Prostate gland (tissue), 2 donors: ENCODE measurements around the gene GRAMD4. TPM values are rescaled to one million over a fixed set of nuclear protein-coding genes. Genes with fewer than 3 reads are reported as not detected.

Source experiments
- DNase-seq: peaks from one replicate; pipeline ENCODE4 v3.0.0-alpha.2; 2019; ENCODE audit warnings: low spot score
- H3K27ac ChIP-seq, 2 donors: fragments of 200-600 bp; sonication (generic); 2 replicates each; pipeline ENCODE4 v1.5.1; 2017 to 2019
- H3K27me3 ChIP-seq: fragments of 200-600 bp; sonication (generic); replicated peaks from 2 replicates; pipeline ENCODE4 v1.5.1; 2019; ENCODE audit not compliant: insufficient read depth
- H3K36me3 ChIP-seq, 2 donors: fragments of 200-600 bp; sonication (generic); 1 replicate in 1 of 2; 2 replicates in 1 of 2; pipeline versions ENCODE4 v1.5.1 to v1.8.1; 2017 to 2019
- H3K4me1 ChIP-seq: fragments of 200-600 bp; sonication (generic); replicated peaks from 2 replicates; pipeline ENCODE4 v1.5.1; 2019
- H3K4me3 ChIP-seq, 2 donors: fragments of 200-600 bp; sonication (generic); 2 replicates each; pipeline ENCODE4 v1.5.1; 2017 to 2019
- H3K9me3 ChIP-seq: fragments of 200-600 bp; sonication (generic); 2 replicates; pipeline ENCODE4 v1.5.1; 2017
- CTCF ChIP-seq, 4 experiments: fragments of 200-600 bp in 2 of 4; fragments of 450-650 bp in 2 of 4; sonication (generic) in 2 of 4; IDR thresholded peaks; 1 replicate in 3 of 4; 2 replicates in 1 of 4; pipeline ENCODE4 v1.5.1; 2016 to 2019; ENCODE audit warnings: antibody characterized with exemption in 4 of 4, mild to moderate bottlenecking in 2 of 4, moderate library complexity in 2 of 4
- POLR2A ChIP-seq: fragments of 450-650 bp; IDR thresholded peaks from one replicate; pipeline ENCODE4 v1.6.1; 2016; ENCODE audit warnings: antibody characterized with exemption, mild to moderate bottlenecking
- POLR2AphosphoS5 ChIP-seq: sonication (generic); formaldehyde crosslinking; IDR thresholded peaks from one replicate; pipeline ENCODE4 v1.6.1; 2017; ENCODE audit warnings: antibody characterized with exemption
- WGBS: methylation state at CpG from one replicate; pipeline ENCODE4 v1.1.5; 2018; 5-methylcytosine and 5-hydroxymethylcytosine counted together
- intact Hi-C: fragments of 100-400 bp; cut with DNase I; formaldehyde crosslinking; loops from one replicate; pipeline ENCODE4 v1.14.2; 2022
- total RNA-seq, 2 donors: library from RNA; depleted of rRNA; stranded (reverse); fragments of >200 nt; gene quantifications; one replicate each; pipeline ENCODE4 v1.1.0, GENCODE V29; 2016

The GRAMD4 gene
- total RNA-seq, 2 donors from 2014 or later, result 12.1 to 20.2 TPM

GRCh38 chr22:46662226-46662625, 42.0 kb downstream of the GRAMD4 start:
- intact Hi-C loops, result no loop called here
- WGBS, result 89% methylated on average over 15 of the region's 15 CpGs

DNA sequence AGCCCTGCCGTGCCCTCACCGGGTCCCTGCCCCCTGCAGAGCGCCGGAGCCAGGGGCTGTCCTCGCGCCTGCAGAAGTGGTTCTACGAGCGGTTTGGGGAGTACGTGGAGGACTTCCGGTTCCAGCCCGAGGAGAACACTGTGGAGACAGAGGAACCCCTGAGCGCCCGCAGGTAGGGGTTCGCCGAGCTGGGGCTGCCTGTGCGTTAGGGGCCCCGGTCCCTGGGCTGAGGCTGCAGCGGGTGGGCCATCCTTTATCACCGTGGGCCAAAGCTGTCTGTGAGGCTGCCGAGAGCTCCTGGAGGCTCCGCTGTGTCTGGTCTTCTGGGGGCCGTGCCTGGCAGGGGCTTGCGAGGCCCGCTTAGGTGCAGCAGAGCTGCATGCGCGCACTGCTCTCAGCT, 42.8 kb downstream of the GRAMD4 start:
- no peak for TF ChIP-seq CTCF (IDR thresholded peaks at IDR 0.05)
- TF ChIP-seq POLR2AphosphoS5, result no peak
- no peak for TF ChIP-seq POLR2A
- H3K27ac ChIP-seq, result no peak overlapping the region
- H3K4me1 ChIP-seq, result peaks cover 8% of the 10 kb centered on the region
- 95% methylated on average over 25 of the region's 26 CpGs for WGBS
- no peaks in the 10 kb centered on the region for H3K27me3 ChIP-seq
- H3K9me3 ChIP-seq, result no peaks in the 10 kb centered on the region
- H3K4me3 ChIP-seq, result no peak overlapping the region
- H3K36me3 ChIP-seq, result no peaks in the 10 kb centered on the region
- intact Hi-C loops, result no loop called here
- DNase-seq, result no peak

More at GRCh38 chr22:46662226-46662625, 42.0 kb downstream of the GRAMD4 start:
- Histone ChIP-seq H3K27me3 (peaks cover 6% of the 10 kb centered on the region), H3K27ac (no peak overlapping the region), H3K9me3 (no peaks in the 10 kb centered on the region), H3K4me1 (peaks cover 8% of the 10 kb centered on the region), H3K36me3 (no peaks in the 10 kb centered on the region), H3K4me3 (no peak overlapping the region)
- no peak for DNase-seq
- TF ChIP-seq CTCF (IDR thresholded peaks at IDR 0.05) (no peak), POLR2A (no peak)

DNA sequence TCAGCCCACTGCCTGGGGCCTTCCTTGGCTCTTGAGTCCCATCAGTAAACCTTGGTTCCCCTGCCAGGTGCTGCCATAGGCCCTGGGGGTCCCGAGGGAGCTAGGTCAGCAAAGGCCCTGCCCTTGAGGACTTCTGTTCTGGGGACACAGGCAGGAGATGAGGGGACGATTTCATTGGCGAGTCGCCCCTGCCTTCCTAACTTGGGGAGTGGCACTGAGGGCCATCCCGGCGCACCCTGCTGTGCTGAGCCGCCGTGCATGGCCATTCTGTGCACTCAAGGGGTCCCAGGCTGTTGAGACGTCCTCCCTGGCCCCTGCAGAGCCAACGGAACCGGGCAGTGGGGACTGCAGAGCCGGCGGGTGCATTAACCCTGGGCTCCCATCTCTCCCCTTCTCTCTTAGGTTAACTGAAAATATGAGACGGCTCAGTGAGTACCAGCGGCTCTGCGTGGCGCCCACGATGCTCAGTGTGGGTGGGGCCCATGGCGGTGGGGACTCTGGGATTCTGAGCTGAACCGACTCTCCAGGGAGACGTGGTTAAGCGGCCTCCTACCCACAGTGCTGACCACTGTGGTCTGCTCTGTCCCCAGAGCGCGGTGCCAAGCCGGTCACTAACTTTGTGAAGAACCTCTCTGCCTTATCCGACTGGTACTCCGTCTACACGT, 43.4 kb downstream of the GRAMD4 start:
- DNase-seq, result no peak
- intact Hi-C loops, result no loop called here
- Histone ChIP-seq H3K4me3 (no peak overlapping the region), H3K4me1 (peaks cover 8% of the 10 kb centered on the region), H3K9me3 (no peaks in the 10 kb centered on the region), H3K36me3 (no peaks in the 10 kb centered on the region), H3K27ac (no peak overlapping the region), H3K27me3 (no peaks in the 10 kb centered on the region)
- WGBS, result 98% methylated on average over 28 of the region's 28 CpGs
- TF ChIP-seq POLR2A, result no peak
- TF ChIP-seq POLR2AphosphoS5, result no peak
- no peak for TF ChIP-seq CTCF (IDR thresholded peaks at IDR 0.05)

DNA sequence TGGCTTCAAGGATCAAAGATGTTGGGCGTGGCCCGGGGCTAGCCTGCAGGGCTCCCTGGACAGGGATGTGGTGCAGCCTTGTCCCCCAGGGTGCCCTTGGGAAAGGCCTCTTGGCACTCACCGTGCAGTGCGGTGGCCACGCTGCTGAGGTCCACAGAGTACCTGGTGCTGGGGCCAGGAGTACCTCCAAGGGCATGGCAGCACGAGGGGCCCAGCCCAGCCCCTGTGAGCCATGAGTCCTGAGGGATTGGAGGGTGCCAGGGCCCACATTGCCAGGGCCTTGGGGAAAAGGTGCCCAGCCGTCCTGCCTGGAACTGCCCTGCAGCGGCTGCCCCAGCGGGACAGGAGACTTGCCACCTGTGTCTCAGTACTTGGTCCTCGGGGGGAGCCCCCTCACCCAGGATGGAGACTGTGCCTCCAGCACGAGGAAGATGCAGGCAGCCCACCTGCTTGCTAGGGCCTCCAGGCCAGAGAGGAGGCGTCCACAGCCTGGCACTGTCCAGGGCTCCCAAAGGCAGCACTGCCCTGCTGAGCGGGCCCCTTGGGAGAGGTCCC, 44.2 kb downstream of the GRAMD4 start:
- H3K36me3 ChIP-seq, result no peaks in the 10 kb centered on the region
- intact Hi-C loops, result no loop called here
- H3K4me3 ChIP-seq, result no peak overlapping the region
- H3K4me1 ChIP-seq, result peaks cover 8% of the 10 kb centered on the region
- TF ChIP-seq POLR2A (no peak), CTCF (IDR thresholded peaks at IDR 0.05) (no peak), POLR2AphosphoS5 (no peak)
- WGBS, result 93% methylated on average over 12 of the region's 13 CpGs
- H3K9me3 ChIP-seq, result no peaks in the 10 kb centered on the region
- H3K27ac ChIP-seq, result no peak overlapping the region
- no peaks in the 10 kb centered on the region for H3K27me3 ChIP-seq
- no peak for DNase-seq

- H3K4me1 ChIP-seq, result peaks cover 6% of the 10 kb centered on the region
- no peak for TF ChIP-seq POLR2A
- no peak for TF ChIP-seq POLR2AphosphoS5
- no peak for TF ChIP-seq CTCF (IDR thresholded peaks at IDR 0.05)
- no peak for DNase-seq
- no peak overlapping the region for H3K27ac ChIP-seq
- WGBS, result 94% methylated on average over 16 of the region's 21 CpGs
- H3K9me3 ChIP-seq, result no peaks in the 10 kb centered on the region
- intact Hi-C loops, result no loop called here
- no peak overlapping the region for H3K4me3 ChIP-seq
- no peaks in the 10 kb centered on the region for H3K36me3 ChIP-seq
- H3K27me3 ChIP-seq, result no peaks in the 10 kb centered on the region
Measured at GRCh38 chr22:46665151-46665695, 45.0 kb downstream of the GRAMD4 start.
